ENCODE data around the gene PPP1R7.

PPP1R7 gene

DNA sequence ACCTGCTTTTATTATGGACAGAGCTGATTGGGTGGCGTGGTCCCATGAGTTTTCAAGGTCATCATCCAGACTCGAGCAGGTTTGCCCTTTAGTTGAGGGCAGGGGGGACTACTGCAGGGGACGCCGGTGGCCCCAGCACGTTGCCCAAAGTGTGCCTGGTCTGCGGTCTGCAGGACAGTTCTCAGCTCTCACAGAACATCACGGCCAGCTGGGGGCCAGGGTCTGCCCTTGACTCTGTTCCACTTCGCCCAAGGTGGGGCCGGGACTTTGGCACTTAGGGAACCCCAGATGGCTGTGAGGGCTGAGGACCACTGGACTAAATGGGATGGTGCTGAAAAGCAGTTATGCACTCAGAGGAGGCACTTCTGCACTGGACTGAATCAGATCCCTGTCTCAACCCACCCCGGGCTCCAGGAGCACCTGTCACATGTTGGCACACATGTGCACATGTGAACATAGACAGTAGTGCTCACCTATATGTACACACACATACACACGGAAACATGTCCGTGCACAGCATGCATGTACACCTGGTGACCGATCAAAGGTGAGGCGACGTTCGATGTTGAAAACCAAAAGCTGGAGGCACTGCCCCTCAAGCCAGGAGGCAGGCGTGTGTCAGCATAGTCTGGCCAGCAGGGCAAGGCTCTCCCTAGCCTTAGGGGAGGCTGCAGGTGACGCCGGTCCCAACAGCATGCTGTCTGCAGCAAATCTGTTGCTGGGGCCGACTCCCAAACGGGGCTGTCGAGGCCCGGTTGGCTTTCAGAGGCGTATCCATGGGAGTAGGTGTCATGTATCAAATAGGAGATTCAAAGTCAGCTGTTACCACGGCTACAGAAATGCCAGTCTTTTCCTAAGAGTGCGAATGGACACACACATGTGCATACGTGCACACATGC lies 48.4 kb downstream of the PPP1R7 start:
- DNase-seq: no peak

- DNase-seq: no peak
These were observed 49.0 kb downstream of the PPP1R7 start for GRCh38 chr2:241199286-241199685.

- DNase-seq: no peak
These were observed 49.9 kb downstream of the PPP1R7 start for GRCh38 chr2:241199897-241200821.

- no peak for DNase-seq
These were observed 50.6 kb downstream of the PPP1R7 start for GRCh38 chr2:241200822-241201395.

- no peak for DNase-seq
These were observed 51.4 kb downstream of the PPP1R7 start for GRCh38 chr2:241201445-241202267.

DNA sequence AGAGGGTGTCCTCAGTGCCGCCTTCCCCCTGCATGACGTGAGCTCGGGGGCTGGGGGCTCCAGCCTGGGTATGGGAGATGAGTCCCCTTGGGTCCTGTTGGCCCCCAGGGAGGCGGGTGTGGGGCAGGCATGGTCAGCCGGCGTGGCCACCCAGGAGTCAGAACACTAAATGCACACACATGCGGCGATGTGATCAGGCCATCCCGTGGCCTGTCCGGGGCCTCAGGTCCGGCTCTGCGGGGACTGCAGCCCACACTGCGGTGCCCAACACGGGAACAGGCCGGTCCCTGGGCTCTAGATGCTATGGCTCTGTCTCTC lies 52.0 kb downstream of the PPP1R7 start:
- DNase-seq: no peak

GRCh38 chr2:241202681-241203080 lies 52.4 kb downstream of the PPP1R7 start:
- DNase-seq: no peak

GRCh38 chr2:241203218-241204009 lies 53.1 kb downstream of the PPP1R7 start:
- no peak for DNase-seq

DNA sequence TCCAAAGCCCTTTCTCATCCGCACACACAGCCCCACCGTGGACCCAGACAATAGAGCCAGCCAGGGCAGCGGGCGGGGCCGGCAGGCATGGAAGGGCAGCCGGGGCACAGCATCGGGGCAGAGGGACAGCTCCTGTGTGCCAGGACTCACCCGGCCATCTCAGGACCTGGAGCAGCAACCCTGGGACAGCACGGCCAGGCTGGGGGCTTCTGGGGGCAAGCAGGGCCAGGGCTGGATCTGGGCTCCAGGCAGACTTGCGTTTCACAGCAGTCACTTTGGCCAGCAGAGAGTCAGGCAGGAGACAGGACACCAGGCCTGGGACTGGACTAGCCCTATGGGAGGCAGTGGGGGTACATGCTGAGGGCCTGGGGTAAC lies 53.7 kb downstream of the PPP1R7 start:
- no peak for DNase-seq

DNA sequence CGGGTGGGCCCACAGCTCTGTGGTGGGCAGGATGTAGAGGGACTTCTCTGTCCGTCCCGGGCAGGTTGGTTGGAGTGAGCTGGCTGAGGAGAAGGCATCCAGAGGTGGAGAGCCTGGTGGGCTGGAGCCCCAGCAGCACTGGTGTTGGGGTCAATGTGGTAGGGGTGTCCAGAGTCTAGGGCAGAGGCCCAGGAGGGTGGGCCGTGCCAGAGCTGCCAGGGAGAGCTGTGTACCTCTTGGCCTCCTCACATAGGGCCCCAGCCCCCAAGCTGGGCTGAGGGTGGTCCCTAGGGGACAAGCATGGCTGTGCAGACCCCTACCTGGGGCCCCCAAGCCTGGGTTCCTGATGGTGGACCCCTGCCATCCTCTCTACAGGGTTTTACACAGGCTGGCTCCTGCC lies 54.2 kb downstream of the PPP1R7 start:
- DNase-seq: no peak

- DNase-seq: no peak
These were observed 54.8 kb downstream of the PPP1R7 start for GRCh38 chr2:241205086-241205485.

- DNase-seq: no peak
These were observed 56.9 kb downstream of the PPP1R7 start for GRCh38 chr2:241207151-241207550.

GRCh38 chr2:241207641-241208040 lies 57.4 kb downstream of the PPP1R7 start:
- no peak for DNase-seq

- no peak for DNase-seq
These were observed 57.8 kb downstream of the PPP1R7 start for GRCh38 chr2:241208058-241208457.

DNA sequence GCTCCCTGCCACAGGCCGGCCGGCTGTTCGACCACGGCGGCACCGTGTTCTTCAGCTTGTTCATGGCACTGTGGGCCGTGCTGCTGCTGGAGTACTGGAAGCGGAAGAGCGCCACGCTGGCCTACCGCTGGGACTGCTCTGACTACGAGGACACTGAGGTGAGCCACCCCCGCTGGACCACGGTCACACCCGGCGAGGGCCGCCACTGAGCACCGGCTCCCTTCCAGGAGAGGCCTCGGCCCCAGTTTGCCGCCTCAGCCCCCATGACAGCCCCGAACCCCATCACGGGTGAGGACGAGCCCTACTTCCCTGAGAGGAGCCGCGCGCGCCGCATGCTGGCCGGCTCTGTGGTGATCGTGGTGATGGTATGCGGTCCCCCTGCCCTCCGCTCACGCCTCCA lies 59.0 kb downstream of the PPP1R7 start:
- DNase-seq: no peak

GRCh38 chr2:241211276-241211675 lies 61.0 kb downstream of the PPP1R7 start:
- no peak for DNase-seq

- no peak for DNase-seq
These were observed 62.8 kb downstream of the PPP1R7 start for GRCh38 chr2:241213041-241213440.

DNA sequence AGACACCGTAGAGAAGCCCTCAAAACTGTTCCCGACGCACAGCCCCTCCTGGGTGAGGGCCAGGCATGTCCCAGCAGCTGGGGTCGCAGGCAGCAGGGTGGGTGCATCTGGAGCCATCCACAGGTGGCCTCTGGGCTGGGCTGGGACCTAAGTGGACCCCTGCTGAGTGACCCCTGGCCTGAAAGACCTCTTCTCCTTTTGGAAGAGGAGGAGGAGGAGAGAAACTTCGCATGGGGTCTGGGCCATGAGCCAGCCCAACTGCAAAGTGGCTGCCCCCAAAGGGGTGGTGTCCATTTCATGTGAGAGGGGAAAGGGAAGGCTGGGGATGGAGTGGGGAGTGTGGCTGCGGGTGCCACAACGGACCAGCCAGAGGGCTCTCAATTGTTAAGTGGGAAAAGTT lies 63.3 kb downstream of the PPP1R7 start:
- no peak for DNase-seq

DNA sequence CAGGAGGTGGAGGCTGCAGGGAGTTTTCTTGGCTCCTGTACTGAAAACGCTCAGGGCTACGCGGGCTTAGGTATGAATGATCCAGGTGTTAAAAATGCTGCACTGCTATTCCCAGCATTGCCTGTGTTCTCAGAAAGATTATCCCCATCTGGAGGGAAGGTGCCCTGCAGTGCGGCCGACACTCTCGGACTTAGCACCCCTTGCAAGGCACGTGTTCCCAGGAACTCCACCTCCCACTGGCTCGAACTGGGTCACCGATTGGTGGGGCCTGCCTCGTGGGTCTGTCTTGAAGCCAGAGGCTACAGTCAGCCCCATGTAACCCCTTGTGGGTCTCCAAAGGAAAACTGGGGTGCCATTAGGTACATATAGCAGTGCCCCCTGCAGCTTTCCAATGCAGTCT lies 63.9 kb downstream of the PPP1R7 start:
- DNase-seq: no peak

- DNase-seq: no peak
These were observed 64.5 kb downstream of the PPP1R7 start for GRCh38 chr2:241214766-241215165.

DNA sequence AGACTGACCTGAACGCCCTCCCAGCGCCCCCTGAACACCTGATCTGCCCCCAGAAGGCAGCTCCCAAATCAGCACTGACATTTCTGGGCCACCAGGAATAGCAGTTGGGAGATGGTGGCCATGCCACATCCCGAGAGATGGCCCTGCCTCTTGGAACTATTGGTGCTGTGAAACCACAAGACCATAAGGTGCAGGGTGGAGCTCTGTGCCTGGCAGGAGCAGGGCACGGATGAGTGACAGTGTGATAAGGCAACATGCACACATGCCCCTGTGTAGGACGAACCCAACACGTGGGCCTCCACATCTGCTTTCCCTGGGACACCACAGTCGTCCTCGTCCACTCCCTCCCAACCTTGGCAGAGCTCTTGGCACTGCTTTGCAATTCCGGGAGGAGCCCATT lies 65.2 kb downstream of the PPP1R7 start:
- DNase-seq: no peak

DNA sequence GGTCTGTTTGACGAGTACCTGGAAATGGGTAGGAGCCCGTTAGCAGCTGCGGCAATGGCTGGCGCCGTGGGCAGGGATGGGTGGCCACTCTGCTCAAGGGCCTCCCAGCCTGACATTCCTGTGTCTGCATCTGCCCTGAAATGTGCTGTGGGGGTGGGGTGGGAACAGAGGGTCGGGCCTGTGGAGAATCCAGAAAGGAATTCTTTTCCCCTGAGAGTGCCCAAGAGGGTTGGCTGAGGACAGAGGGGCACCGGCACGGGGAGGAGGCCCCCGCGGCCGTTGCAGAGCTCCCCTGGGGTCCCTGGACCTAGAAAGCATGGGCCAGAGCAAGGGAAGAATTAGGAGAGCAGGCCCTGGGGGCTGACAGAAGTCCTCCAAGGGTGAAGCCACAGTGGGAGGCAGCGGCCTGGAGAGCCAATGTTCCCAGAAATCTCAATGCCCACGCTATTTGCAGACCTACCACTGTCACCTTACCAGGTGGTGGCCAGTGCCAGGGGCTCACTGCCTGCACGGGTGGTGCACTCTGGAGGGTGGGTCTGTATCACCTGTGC lies 66.0 kb downstream of the PPP1R7 start:
- DNase-seq: no peak

Measured in NCI-H524 treated with DMSO at 0.1 percent for 48 hours (cell line).